IPS DF 19.7 (cell line): ENCODE results near the gene ANKRD63.

Source experiments
- DNase-seq: peaks from one replicate; pipeline ENCODE4 v3.0.0-alpha.2; 2013; ENCODE audit warnings: low read depth, low spot score

ANKRD63 gene

GRCh38 chr15:40279437-40280141 lies 3.3 kb downstream of the ANKRD63 start:
- DNase-seq: peak; percentile 57

GRCh38 chr15:40278026-40278425 lies 4.8 kb downstream of the ANKRD63 start:
- DNase-seq: no peak

GRCh38 chr15:40277471-40277870 lies 5.4 kb downstream of the ANKRD63 start:
- no peak for DNase-seq

- no peak for DNase-seq
Measured at GRCh38 chr15:40276927-40277326, 5.9 kb downstream of the ANKRD63 start.

GRCh38 chr15:40275954-40276353 lies 6.9 kb downstream of the ANKRD63 start:
- DNase-seq: no peak

- DNase-seq: no peak
Measured at GRCh38 chr15:40275523-40275922, 7.3 kb downstream of the ANKRD63 start.

- DNase-seq: no peak
Measured at GRCh38 chr15:40274350-40275274, 8.3 kb downstream of the ANKRD63 start.

- DNase-seq: no peak
Measured at GRCh38 chr15:40273428-40273827, 9.4 kb downstream of the ANKRD63 start.

- no peak for DNase-seq
Measured at GRCh38 chr15:40272485-40273056, 10.3 kb downstream of the ANKRD63 start.

- no peak for DNase-seq
Measured at GRCh38 chr15:40271685-40272484, 11.0 kb downstream of the ANKRD63 start.

GRCh38 chr15:40270246-40270995 lies 12.4 kb downstream of the ANKRD63 start:
- DNase-seq: no peak

GRCh38 chr15:40269604-40270003 lies 13.3 kb downstream of the ANKRD63 start:
- no peak for DNase-seq

GRCh38 chr15:40267670-40268069 lies 15.2 kb downstream of the ANKRD63 start:
- no peak for DNase-seq

GRCh38 chr15:40266828-40267304 lies 16.0 kb downstream of the ANKRD63 start:
- no peak for DNase-seq

- DNase-seq: no peak
Measured at GRCh38 chr15:40265875-40266274, 17.0 kb downstream of the ANKRD63 start.

GRCh38 chr15:40265355-40265754 lies 17.5 kb downstream of the ANKRD63 start:
- no peak for DNase-seq

- DNase-seq: no peak
Measured at GRCh38 chr15:40264321-40265153, 18.3 kb downstream of the ANKRD63 start.

- DNase-seq: no peak
Measured at GRCh38 chr15:40263024-40263754, 19.7 kb downstream of the ANKRD63 start.

- DNase-seq: no peak
Measured at GRCh38 chr15:40259021-40259420, 23.8 kb downstream of the ANKRD63 start.
